Caco-2 (cell line): ENCODE data around the gene CD99L2. TPM values are rescaled to one million over a fixed set of nuclear protein-coding genes. Genes with fewer than 3 reads are reported as not detected.

Experiments used
- BruUV-seq: library from RNA; stranded (reverse); fragments of 400-500 nt; replicated peaks from 2 replicates; lab custom pipeline; 2021; lab: Mats Ljungman, UMichigan
- CTCF ChIA-PET: fragments of 300-600 bp; sonication (Branson Sonifier 250); formaldehyde crosslinking; loops from one replicate; lab custom pipeline; 2022; ENCODE audit warnings: antibody characterized with exemption; lab: Charles Lee
- POLR2A ChIA-PET: fragments of 300-600 bp; sonication (Branson Sonifier 250); formaldehyde crosslinking; loops from one replicate; lab custom pipeline; 2022; ENCODE audit warnings: antibody characterized with exemption; lab: Charles Lee
- DNase-seq, 2 experiments: peaks; one replicate each; pipeline versions ENCODE4 v3.0.0 to v3.0.0-alpha.2; 2020 to 2022
- H3K27me3 ChIP-seq: replicated peaks from 2 replicates; pipeline ENCODE4 v1.6.0; 2011; ENCODE audit warnings: low read length; ENCODE audit not compliant: control insufficient read depth, insufficient read depth
- H3K36me3 ChIP-seq: 2 replicates; pipeline ENCODE4 v1.5.1; 2011; ENCODE audit warnings: low read length; ENCODE audit not compliant: control insufficient read depth, insufficient read depth
- H3K4me1 ChIP-seq: fragments of 250-450 bp; sonication (Bioruptor Pico); 2 replicates; pipeline ENCODE4 v1.5.1; 2020; ENCODE audit warnings: mild to moderate bottlenecking
- H3K4me3 ChIP-seq: 2 replicates; pipeline ENCODE4 v1.5.1; 2011; ENCODE audit warnings: low read depth, mild to moderate bottlenecking, control low read depth, low read length
- H3K9me3 ChIP-seq: fragments of 250-450 bp; sonication (Bioruptor Pico); 2 replicates; pipeline ENCODE4 v1.5.1; 2020; ENCODE audit warnings: mild to moderate bottlenecking, moderate library complexity
- H3K27ac Mint-ChIP-seq: one replicate; pipeline ENCODE4 v1.8.0; 2022; ENCODE audit warnings: mixed read lengths; ENCODE audit not compliant: unreplicated experiment
- H3K27me3 Mint-ChIP-seq: one replicate; pipeline ENCODE4 v1.8.0; 2022; ENCODE audit warnings: mixed read lengths; ENCODE audit not compliant: insufficient read depth, unreplicated experiment
- H3K36me3 Mint-ChIP-seq: one replicate; pipeline ENCODE4 v1.8.0; 2022; ENCODE audit warnings: mild to moderate bottlenecking, mixed read lengths; ENCODE audit not compliant: insufficient read depth, unreplicated experiment
- H3K4me1 Mint-ChIP-seq: one replicate; pipeline ENCODE4 v1.8.0; 2022; ENCODE audit warnings: low read depth, mixed read lengths; ENCODE audit not compliant: unreplicated experiment
- H3K4me3 Mint-ChIP-seq: one replicate; pipeline ENCODE4 v1.8.0; 2022; ENCODE audit warnings: mild to moderate bottlenecking, moderate library complexity, mixed read lengths; ENCODE audit not compliant: unreplicated experiment
- H3K9me3 Mint-ChIP-seq: one replicate; pipeline ENCODE4 v1.8.0; 2022; ENCODE audit warnings: mixed read lengths; ENCODE audit not compliant: unreplicated experiment
- intact Hi-C: fragments of 100-400 bp; cut with micrococcal nuclease; formaldehyde crosslinking; loops from one replicate; pipeline ENCODE4 v1.10.0; 2022; ENCODE audit not compliant: unreplicated experiment
- total RNA-seq: library from RNA; stranded (reverse); gene quantifications from 2 replicates; pipeline ENCODE4 v1.2.3, GENCODE V29; 2022
- TF ChIP-seq, protein P1 (sequence below), 2 experiments: fragments of 200-600 bp in 1 of 2; IDR thresholded peaks; 1 replicate in 1 of 2; 2 replicates in 1 of 2; pipeline versions ENCODE4 v1.5.1 to v1.8.0; 2011 to 2022; ENCODE audit warnings: antibody characterized with exemption in 1 of 2, control low read depth in 1 of 2, inconsistent platforms in 1 of 2, low read depth in 1 of 2, low read length in 1 of 2, mild to moderate bottlenecking in 1 of 2, moderate library complexity in 1 of 2; ENCODE audit not compliant: insufficient read depth in 1 of 2, severe bottlenecking in 1 of 2, unreplicated experiment in 1 of 2

Gene CD99L2
- total RNA-seq, 1 experiment from 2014 or later = 8.6 TPM

GRCh38 chrX:150792949-150793527 lies 105.4 kb downstream of the CD99L2 start:
- H3K36me3 ChIP-seq = no peaks in the 10 kb centered on the region
- H3K4me3 ChIP-seq = no peak overlapping the region
- POLR2A ChIA-PET = no interaction called here
- TF ChIP-seq, protein P1, sequence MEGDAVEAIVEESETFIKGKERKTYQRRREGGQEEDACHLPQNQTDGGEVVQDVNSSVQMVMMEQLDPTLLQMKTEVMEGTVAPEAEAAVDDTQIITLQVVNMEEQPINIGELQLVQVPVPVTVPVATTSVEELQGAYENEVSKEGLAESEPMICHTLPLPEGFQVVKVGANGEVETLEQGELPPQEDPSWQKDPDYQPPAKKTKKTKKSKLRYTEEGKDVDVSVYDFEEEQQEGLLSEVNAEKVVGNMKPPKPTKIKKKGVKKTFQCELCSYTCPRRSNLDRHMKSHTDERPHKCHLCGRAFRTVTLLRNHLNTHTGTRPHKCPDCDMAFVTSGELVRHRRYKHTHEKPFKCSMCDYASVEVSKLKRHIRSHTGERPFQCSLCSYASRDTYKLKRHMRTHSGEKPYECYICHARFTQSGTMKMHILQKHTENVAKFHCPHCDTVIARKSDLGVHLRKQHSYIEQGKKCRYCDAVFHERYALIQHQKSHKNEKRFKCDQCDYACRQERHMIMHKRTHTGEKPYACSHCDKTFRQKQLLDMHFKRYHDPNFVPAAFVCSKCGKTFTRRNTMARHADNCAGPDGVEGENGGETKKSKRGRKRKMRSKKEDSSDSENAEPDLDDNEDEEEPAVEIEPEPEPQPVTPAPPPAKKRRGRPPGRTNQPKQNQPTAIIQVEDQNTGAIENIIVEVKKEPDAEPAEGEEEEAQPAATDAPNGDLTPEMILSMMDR (IDR thresholded peaks at IDR 0.05; ENCODE audit: insufficient read depth in 1 of 2, low read depth in 1 of 2, low read length in 1 of 2, severe bottlenecking in 1 of 2, unreplicated experiment in 1 of 2) = no peak
- CTCF ChIA-PET = no interaction called here
- Mint-ChIP-seq H3K36me3 (no peaks in the 10 kb centered on the region), H3K4me3 (no peak overlapping the region), H3K9me3 (no peaks in the 10 kb centered on the region), H3K4me1 (no peaks in the 10 kb centered on the region), H3K27ac (no peak overlapping the region), H3K27me3 (no peaks in the 10 kb centered on the region)
- no peaks in the 10 kb centered on the region for H3K27me3 ChIP-seq
- intact Hi-C loops = no loop called here
- DNase-seq = no peak
- no peaks in the 10 kb centered on the region for H3K9me3 ChIP-seq
- no peaks in the 10 kb centered on the region for H3K4me1 ChIP-seq
- no TSS peak for BruUV-seq

DNA sequence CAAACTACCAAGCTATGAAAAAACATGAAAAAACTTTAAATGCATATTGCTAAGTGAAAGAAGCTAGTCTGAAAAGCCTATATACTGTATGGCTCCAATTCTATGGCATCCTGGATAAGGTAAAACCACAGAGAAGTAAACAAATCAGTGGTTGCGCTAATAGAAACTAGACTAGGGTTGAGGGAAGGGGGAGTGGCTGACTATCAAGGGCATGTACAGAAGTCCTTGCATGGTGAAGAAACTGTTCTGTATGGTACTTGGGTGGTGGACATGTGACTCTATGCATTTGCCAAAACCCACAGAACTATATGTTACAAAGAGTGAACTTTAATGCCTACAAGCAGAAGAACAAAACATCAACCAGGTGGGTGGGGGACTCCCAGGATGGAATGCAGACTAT lies 108.4 kb downstream of the CD99L2 start:
- Mint-ChIP-seq H3K27me3 (no peaks in the 10 kb centered on the region), H3K9me3 (no peaks in the 10 kb centered on the region), H3K27ac (no peak overlapping the region), H3K4me1 (no peaks in the 10 kb centered on the region), H3K36me3 (no peaks in the 10 kb centered on the region), H3K4me3 (no peak overlapping the region)
- ChIA-PET CTCF (no interaction called here), POLR2A (no interaction called here)
- intact Hi-C loops = no loop called here
- Histone ChIP-seq H3K27me3 (no peaks in the 10 kb centered on the region), H3K36me3 (no peaks in the 10 kb centered on the region), H3K4me3 (no peak overlapping the region), H3K9me3 (no peaks in the 10 kb centered on the region), H3K4me1 (no peaks in the 10 kb centered on the region)
- DNase-seq = no peak
- BruUV-seq = no TSS peak
- TF ChIP-seq, protein P1 (IDR thresholded peaks at IDR 0.05; ENCODE audit: insufficient read depth in 1 of 2, low read depth in 1 of 2, low read length in 1 of 2, severe bottlenecking in 1 of 2, unreplicated experiment in 1 of 2) = no peak

- Histone ChIP-seq H3K27me3 (no peaks in the 10 kb centered on the region), H3K4me3 (no peak overlapping the region), H3K4me1 (no peaks in the 10 kb centered on the region), H3K36me3 (no peaks in the 10 kb centered on the region), H3K9me3 (no peaks in the 10 kb centered on the region)
- intact Hi-C loops = no loop called here
- Mint-ChIP-seq H3K4me3 (no peak overlapping the region), H3K27ac (no peak overlapping the region), H3K4me1 (no peaks in the 10 kb centered on the region), H3K27me3 (no peaks in the 10 kb centered on the region), H3K36me3 (no peaks in the 10 kb centered on the region), H3K9me3 (no peaks in the 10 kb centered on the region)
- ChIA-PET CTCF (interaction anchor here (1.4 kb wide), 1 partner anchor 9 kb away, joined by 3 read pairs; no protein-coding TSS in a partner anchor), POLR2A (no interaction called here)
- TF ChIP-seq, protein P1 (IDR thresholded peaks at IDR 0.05; ENCODE audit: insufficient read depth in 1 of 2, low read depth in 1 of 2, low read length in 1 of 2, severe bottlenecking in 1 of 2, unreplicated experiment in 1 of 2) = no peak
- no TSS peak for BruUV-seq
- DNase-seq = no peak
These were observed 116.8 kb downstream of the CD99L2 start for GRCh38 chrX:150781677-150782076.
